ENCODE measurements around the gene TMEM106B. TPM values are rescaled to one million over a fixed set of nuclear protein-coding genes. Genes with fewer than 3 reads are reported as not detected.
A peak's percentile ranks its signal among the peaks of the same experiment; 100 is the strongest.

Gene TMEM106B
- total and polyA plus RNA-seq, 2 experiments from 2014 or later, result 48.7 to 80.5 TPM

DNA sequence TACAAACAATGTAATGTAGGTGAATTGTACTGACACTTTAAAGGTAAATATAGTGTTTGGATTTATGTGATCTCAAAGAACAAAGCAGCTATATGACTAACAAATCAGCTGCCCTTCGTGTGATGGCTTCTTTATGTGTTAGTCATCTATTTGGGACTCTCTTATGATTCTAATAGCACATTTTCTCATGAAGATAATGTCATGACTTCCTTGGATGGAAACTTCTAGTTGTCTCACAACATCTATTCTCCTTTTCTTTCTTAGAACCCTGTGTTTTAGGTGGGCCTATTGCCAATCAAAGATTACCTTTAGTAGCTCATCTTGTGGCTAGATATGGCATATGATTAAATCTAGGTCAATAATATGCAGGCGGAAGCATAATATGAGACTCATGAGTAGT lies 45.0 kb downstream of the TMEM106B start:
- TF ChIP-seq EZH2 (IDR thresholded peaks at IDR 0.05; ENCODE audit: insufficient read depth, poor library complexity, severe bottlenecking) (no peak), EZH2phosphoT487 (IDR thresholded peaks at IDR 0.05; ENCODE audit: insufficient read depth, low read depth) (no peak)
- Histone ChIP-seq H3K4me3 (no peak overlapping the region), H3K36me3 (ENCODE audit: low read depth) (no peaks in the 10 kb centered on the region), H4K20me1 (ENCODE audit: insufficient read depth) (no peaks in the 10 kb centered on the region), H2AFZ (no peak overlapping the region), H3K4me1 (ENCODE audit: insufficient read depth) (no peaks in the 10 kb centered on the region), H3K27me3 (replicated peaks; ENCODE audit: insufficient read depth) (no peaks in the 10 kb centered on the region), H3K27ac (no peak overlapping the region), H3K79me2 (ENCODE audit: insufficient read depth) (no peaks in the 10 kb centered on the region), H3K9me2 (ENCODE audit: insufficient read depth) (no peaks in the 10 kb centered on the region), H3F3A (ENCODE audit: insufficient read depth) (no peaks in the 10 kb centered on the region), H3K4me2 (ENCODE audit: unreplicated experiment) (no peak overlapping the region), H3K9ac (no peak overlapping the region), H3K9me3 (ENCODE audit: low read depth) (no peaks in the 10 kb centered on the region)
- 50 to 51% methylated on average over 2 of the region's 2 CpGs for WGBS, 2 experiments (ENCODE audit: low coverage in 1 of 2, low lambda C conversion rate in 2 of 2, missing lambda C conversion rate in 2 of 2)
- in situ Hi-C loops (cut with MboI), result no loop called here
- peak; percentile 51 for DNase-seq

DNA sequence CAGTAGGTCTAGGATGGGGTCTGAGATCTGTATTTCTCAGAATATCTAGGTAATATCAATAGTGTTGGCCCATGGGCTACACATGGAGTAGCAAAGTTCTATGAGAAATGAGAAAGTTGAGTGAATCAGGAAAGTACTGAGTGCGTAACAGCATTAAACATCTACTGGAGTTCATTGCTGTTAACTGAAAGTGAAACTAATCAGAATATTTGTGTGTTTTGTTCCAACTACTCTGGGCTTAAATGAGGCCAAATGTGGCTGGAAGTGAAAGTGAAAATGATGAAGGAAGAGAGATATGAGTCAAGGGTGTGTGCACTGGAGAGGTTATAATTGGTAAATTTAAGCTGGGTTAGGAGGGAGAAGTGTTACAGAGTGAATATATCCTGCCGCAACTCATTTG lies 46.5 kb downstream of the TMEM106B start:
- no peaks in the 10 kb centered on the region for H3K79me2 ChIP-seq (ENCODE audit: insufficient read depth)
- no peaks in the 10 kb centered on the region for H3K9me2 ChIP-seq (ENCODE audit: insufficient read depth)
- DNase-seq, result peak; percentile 58
- H3K27me3 ChIP-seq (replicated peaks; ENCODE audit: insufficient read depth), result no peaks in the 10 kb centered on the region
- no peaks in the 10 kb centered on the region for H3K9me3 ChIP-seq (ENCODE audit: low read depth)
- H4K20me1 ChIP-seq (ENCODE audit: insufficient read depth), result no peaks in the 10 kb centered on the region
- H3K9ac ChIP-seq, result peak overlapping the region; percentile 15; the same call in 1 of the 2 replicates
- TF ChIP-seq EZH2phosphoT487 (IDR thresholded peaks at IDR 0.05; ENCODE audit: insufficient read depth, low read depth) (no peak), EZH2 (IDR thresholded peaks at IDR 0.05; ENCODE audit: insufficient read depth, poor library complexity, severe bottlenecking) (no peak)
- in situ Hi-C loops (cut with MboI), result no loop called here
- H3K4me1 ChIP-seq (ENCODE audit: insufficient read depth), result no peaks in the 10 kb centered on the region
- peak overlapping the region; percentile 90 for H2AFZ ChIP-seq
- H3K27ac ChIP-seq, result no peak overlapping the region
- H3F3A ChIP-seq (ENCODE audit: insufficient read depth), result no peaks in the 10 kb centered on the region
- H3K4me3 ChIP-seq, result peak overlapping the region; percentile 55
- 26 to 46% methylated on average over 2 of the region's 2 CpGs for WGBS, 2 experiments (ENCODE audit: low coverage in 1 of 2, low lambda C conversion rate in 2 of 2, missing lambda C conversion rate in 2 of 2)
- no peaks in the 10 kb centered on the region for H3K36me3 ChIP-seq (ENCODE audit: low read depth)
- peak overlapping the region; percentile 79 for H3K4me2 ChIP-seq (ENCODE audit: unreplicated experiment)

DNA sequence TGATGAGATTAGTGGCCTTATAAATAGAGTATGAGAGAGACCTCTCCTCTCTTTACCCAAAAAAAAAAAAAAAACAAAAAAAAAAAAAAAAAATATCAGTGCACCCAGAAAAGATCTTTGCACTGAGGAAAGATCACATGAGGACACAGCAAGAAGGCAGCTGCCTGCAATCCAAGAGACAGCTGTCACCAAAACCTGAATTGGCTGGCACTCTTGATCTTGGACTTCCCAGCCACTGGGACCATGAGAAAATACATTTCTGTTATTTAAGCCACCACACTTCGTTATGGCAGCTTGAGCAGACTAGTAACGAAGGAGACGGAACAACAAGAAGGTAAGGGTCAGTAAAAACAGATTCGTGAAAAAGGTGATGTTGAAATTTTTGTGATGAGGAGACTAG lies 47.0 kb downstream of the TMEM106B start:
- no peak for TF ChIP-seq EZH2 (IDR thresholded peaks at IDR 0.05; ENCODE audit: insufficient read depth, poor library complexity, severe bottlenecking)
- TF ChIP-seq EZH2phosphoT487 (IDR thresholded peaks at IDR 0.05; ENCODE audit: insufficient read depth, low read depth), result no peak
- H3K79me2 ChIP-seq (ENCODE audit: insufficient read depth), result no peaks in the 10 kb centered on the region
- peak overlapping the region; percentile 79 for H3K4me2 ChIP-seq (ENCODE audit: unreplicated experiment)
- H3K9ac ChIP-seq, result peak overlapping the region; percentile 15; the same call in 1 of the 2 replicates
- H3K9me3 ChIP-seq (ENCODE audit: low read depth), result no peaks in the 10 kb centered on the region
- H3K36me3 ChIP-seq (ENCODE audit: low read depth), result no peaks in the 10 kb centered on the region
- H3K4me3 ChIP-seq, result peak overlapping the region; percentile 55; the same call in 1 of the 2 replicates
- no peaks in the 10 kb centered on the region for H3K9me2 ChIP-seq (ENCODE audit: insufficient read depth)
- H2AFZ ChIP-seq, result peak overlapping the region; percentile 90
- H3K4me1 ChIP-seq (ENCODE audit: insufficient read depth), result no peaks in the 10 kb centered on the region
- H3K27me3 ChIP-seq (replicated peaks; ENCODE audit: insufficient read depth), result no peaks in the 10 kb centered on the region
- H4K20me1 ChIP-seq (ENCODE audit: insufficient read depth), result no peaks in the 10 kb centered on the region
- WGBS, 2 experiments (ENCODE audit: low coverage in 1 of 2, low lambda C conversion rate in 2 of 2, missing lambda C conversion rate in 2 of 2), result 57 to 74% methylated on average over 4 of the region's 4 CpGs
- H3K27ac ChIP-seq, result no peak overlapping the region
- in situ Hi-C loops (cut with MboI), result no loop called here
- no peak for DNase-seq
- H3F3A ChIP-seq (ENCODE audit: insufficient read depth), result no peaks in the 10 kb centered on the region

DNA sequence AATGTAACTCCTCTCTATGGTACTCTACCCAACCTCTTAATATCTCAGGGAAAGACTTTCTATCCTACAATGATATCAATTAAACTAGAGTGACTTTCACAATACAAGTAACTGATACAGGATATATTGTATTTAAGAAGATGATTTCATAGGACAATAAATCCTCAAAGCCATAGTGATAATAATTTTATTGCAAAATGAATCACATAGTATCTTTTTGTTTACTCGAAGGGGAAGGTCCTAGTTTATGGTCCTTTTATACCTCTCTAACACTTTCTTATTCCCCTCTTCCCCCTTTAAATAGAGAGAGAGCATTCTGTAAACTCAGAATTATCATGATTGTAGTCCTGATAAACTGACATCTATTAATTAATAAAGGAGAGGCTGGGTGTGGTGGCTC lies 56.4 kb downstream of the TMEM106B start:
- no peaks in the 10 kb centered on the region for H3K9me2 ChIP-seq (ENCODE audit: insufficient read depth)
- H4K20me1 ChIP-seq (ENCODE audit: insufficient read depth), result no peaks in the 10 kb centered on the region
- in situ Hi-C loops (cut with MboI), result no loop called here
- no peak overlapping the region for H3K27ac ChIP-seq
- H3K4me3 ChIP-seq, result no peak overlapping the region
- no peak overlapping the region for H3K9ac ChIP-seq
- no peaks in the 10 kb centered on the region for H3K27me3 ChIP-seq (replicated peaks; ENCODE audit: insufficient read depth)
- TF ChIP-seq EZH2 (IDR thresholded peaks at IDR 0.05; ENCODE audit: insufficient read depth, poor library complexity, severe bottlenecking) (no peak), EZH2phosphoT487 (IDR thresholded peaks at IDR 0.05; ENCODE audit: insufficient read depth, low read depth) (no peak)
- H3K9me3 ChIP-seq (ENCODE audit: low read depth), result no peaks in the 10 kb centered on the region
- DNase-seq, result no peak
- no peaks in the 10 kb centered on the region for H3K4me1 ChIP-seq (ENCODE audit: insufficient read depth)
- H3K4me2 ChIP-seq (ENCODE audit: unreplicated experiment), result no peak overlapping the region
- H3K79me2 ChIP-seq (ENCODE audit: insufficient read depth), result no peaks in the 10 kb centered on the region
- no peak overlapping the region for H2AFZ ChIP-seq
- no peaks in the 10 kb centered on the region for H3K36me3 ChIP-seq (ENCODE audit: low read depth)
- WGBS, 2 experiments (ENCODE audit: low coverage in 1 of 2, low lambda C conversion rate in 2 of 2, missing lambda C conversion rate in 2 of 2), result 0% methylated on average over 1 of the region's 1 CpG
- H3F3A ChIP-seq (ENCODE audit: insufficient read depth), result no peaks in the 10 kb centered on the region
